ENCODE data around the gene EMD. TPM values are rescaled to one million over a fixed set of nuclear protein-coding genes. Genes with fewer than 3 reads are reported as not detected.

EMD gene
- total and polyA plus RNA-seq, 7 donors, result 61.1 to 101 (median 78.2) TPM

GRCh38 chrX:154396973-154397887 lies 18.1 kb downstream of the EMD start:
- no peak for TF ChIP-seq CTCF (IDR thresholded peaks at IDR 0.05)
- DNase-seq (peak; percentile 84 to 88), ATAC-seq (peak; percentile 74 to 75 (median 75))
- H3K9me3 ChIP-seq, result no peaks in the 10 kb centered on the region
- H3K27ac ChIP-seq, result peak overlapping the region; percentile 97
- no peaks in the 10 kb centered on the region for H3K4me1 ChIP-seq
- peaks cover 3 to 23% of the 10 kb centered on the region in 2 donors for H3K36me3 ChIP-seq (ENCODE audit: insufficient read depth in 1 of 2, low read depth in 1 of 2)
- 3 to 35% (median 7%) methylated on average over 30 to 53 of the region's 53 CpGs for WGBS, 3 donors
- H3K27me3 ChIP-seq (ENCODE audit: insufficient read depth in 3 of 3, low read length in 2 of 3), result no peaks in the 10 kb centered on the region
- peak overlapping the region; percentile 83 for H3K4me3 ChIP-seq
- intact Hi-C loops (cut with DNase I), result no loop called here

- H3K9me3 ChIP-seq, result no peaks in the 10 kb centered on the region
- no peaks in the 10 kb centered on the region for H3K4me1 ChIP-seq
- peak within 1 kb of the TSS; percentile 97 for H3K27ac ChIP-seq
- TF ChIP-seq CTCF (IDR thresholded peaks at IDR 0.05), result no peak
- peak; percentile 85 to 88 (median 88) for ATAC-seq
- no peaks in the 10 kb centered on the region for H3K27me3 ChIP-seq (ENCODE audit: insufficient read depth in 3 of 3, low read length in 2 of 3)
- H3K36me3 ChIP-seq (ENCODE audit: insufficient read depth in 1 of 2, low read depth in 1 of 2), result peaks cover 3 to 27% of the 10 kb centered on the region in 2 donors
- intact Hi-C loops (cut with DNase I), result no loop called here
- 0 to 41% (median 0%) methylated on average over 32 to 69 of the region's 69 CpGs for WGBS, 3 donors
- H3K4me3 ChIP-seq, result peak within 1 kb of the TSS; percentile 83
- peak; percentile 92 to 98 for DNase-seq
Measured at GRCh38 chrX:154397888-154398667, 19.0 kb downstream of the EMD start, which contains the start of gene RPL10. TSS of gene RPL10 (plus strand) at chrX:154398377. CDS start at chrX:154398520, 143 bp downstream.

- Histone ChIP-seq H3K4me3 (peak overlapping the region; percentile 83), H3K27me3 (ENCODE audit: insufficient read depth in 3 of 3, low read length in 2 of 3) (no peaks in the 10 kb centered on the region), H3K9me3 (no peaks in the 10 kb centered on the region), H3K36me3 (ENCODE audit: insufficient read depth in 1 of 2, low read depth in 1 of 2) (peaks cover 3 to 33% of the 10 kb centered on the region in 2 donors), H3K4me1 (no peaks in the 10 kb centered on the region), H3K27ac (peak overlapping the region; percentile 97)
- intact Hi-C loops (cut with DNase I), result no loop called here
- 0 to 33% (median 0%) methylated on average over 49 of the region's 49 CpGs for WGBS, 3 donors
- peak; percentile 89 to 95 for DNase-seq
- TF ChIP-seq CTCF (IDR thresholded peaks at IDR 0.05), result peak; percentile 75
- ATAC-seq, result peak; percentile 51 to 76 (median 62)
Measured at GRCh38 chrX:154398668-154399526, 19.8 kb downstream of the EMD start.
